Trophoblast cell (in vitro differentiated cells and primary cell): Measurements from ENCODE around the gene SPIB.

Experiments
- DNase-seq, 2 donors: peaks; one replicate each; pipeline ENCODE4 v3.0.0-alpha.2; 2016
- H2AFZ ChIP-seq: 2 replicates; pipeline ENCODE4 v1.6.1; 2013; ENCODE audit warnings: low read length, moderate library complexity, mild to moderate bottlenecking; ENCODE audit not compliant: insufficient read depth, poor library complexity
- H2AK5ac ChIP-seq: 2 replicates; pipeline ENCODE4 v1.6.1; 2013; ENCODE audit warnings: mild to moderate bottlenecking, low read length
- H2BK120ac ChIP-seq: 2 replicates; pipeline ENCODE4 v1.6.1; 2013; ENCODE audit warnings: low read length, mild to moderate bottlenecking, moderate library complexity; ENCODE audit not compliant: insufficient read depth, poor library complexity
- H2BK12ac ChIP-seq: 2 replicates; pipeline ENCODE4 v1.6.1; 2013; ENCODE audit warnings: mild to moderate bottlenecking, low read length, moderate library complexity
- H2BK5ac ChIP-seq: 2 replicates; pipeline ENCODE4 v1.6.1; 2013; ENCODE audit warnings: low read length, low read depth, moderate library complexity, mild to moderate bottlenecking; ENCODE audit not compliant: poor library complexity
- H3K14ac ChIP-seq: 2 replicates; pipeline ENCODE4 v1.6.1; 2013; ENCODE audit warnings: mild to moderate bottlenecking, low read length
- H3K18ac ChIP-seq: 2 replicates; pipeline ENCODE4 v1.6.1; 2013; ENCODE audit warnings: mild to moderate bottlenecking, low read length
- H3K23ac ChIP-seq: 2 replicates; pipeline ENCODE4 v1.6.1; 2013; ENCODE audit warnings: low read length
- H3K27ac ChIP-seq: 2 replicates; pipeline ENCODE4 v1.5.1; 2013; ENCODE audit warnings: low read depth, mild to moderate bottlenecking, inconsistent platforms, low read length, moderate library complexity
- H3K27me3 ChIP-seq: 2 replicates; pipeline ENCODE4 v1.6.1; 2013; ENCODE audit warnings: inconsistent platforms, mild to moderate bottlenecking, low read length, moderate library complexity; ENCODE audit not compliant: insufficient read depth
- H3K36me3 ChIP-seq, 2 experiments: 1 replicate in 1 of 2; 2 replicates in 1 of 2; pipeline ENCODE4 v1.6.1; 2013; ENCODE audit warnings: low read length in 2 of 2, mild to moderate bottlenecking in 2 of 2, moderate library complexity in 1 of 2; ENCODE audit not compliant: insufficient read depth in 2 of 2, control insufficient read depth in 1 of 2
- H3K4ac ChIP-seq: 2 replicates; pipeline ENCODE4 v1.6.1; 2013; ENCODE audit warnings: low read depth, mild to moderate bottlenecking, low read length, moderate library complexity
- H3K4me1 ChIP-seq, 2 experiments: 1 replicate in 1 of 2; 2 replicates in 1 of 2; pipeline ENCODE4 v1.6.1; 2013; ENCODE audit warnings: low read length in 2 of 2, mild to moderate bottlenecking in 2 of 2, moderate library complexity in 1 of 2; ENCODE audit not compliant: insufficient read depth in 2 of 2, control insufficient read depth in 1 of 2
- H3K4me2 ChIP-seq: 2 replicates; pipeline ENCODE4 v1.6.1; 2013; ENCODE audit warnings: inconsistent platforms, mild to moderate bottlenecking, low read length, moderate library complexity
- H3K4me3 ChIP-seq: 2 replicates; pipeline ENCODE4 v1.5.1; 2013; ENCODE audit warnings: mild to moderate bottlenecking, low read depth, low read length, inconsistent platforms
- H3K79me1 ChIP-seq: one replicate; pipeline ENCODE4 v1.6.1; 2013; ENCODE audit warnings: low read length
- H3K79me2 ChIP-seq: 2 replicates; pipeline ENCODE4 v1.6.1; 2013; ENCODE audit warnings: low read length, mild to moderate bottlenecking; ENCODE audit not compliant: control insufficient read depth, insufficient read depth, poor library complexity
- H3K9ac ChIP-seq: 2 replicates; pipeline ENCODE4 v1.6.1; 2013; ENCODE audit warnings: mild to moderate bottlenecking, low read length
- H3K9me3 ChIP-seq: 2 replicates; pipeline ENCODE4 v1.6.1; 2013; ENCODE audit warnings: low read depth, mild to moderate bottlenecking, control low read depth, inconsistent platforms, low read length; ENCODE audit not compliant: insufficient read depth
- H4K12ac ChIP-seq: 2 replicates; pipeline ENCODE4 v1.6.1; 2013; ENCODE audit warnings: low read depth, mild to moderate bottlenecking, low read length, moderate library complexity
- H4K8ac ChIP-seq: 2 replicates; pipeline ENCODE4 v1.6.1; 2013; ENCODE audit warnings: low read depth, mild to moderate bottlenecking, low read length, moderate library complexity
- H4K91ac ChIP-seq: one replicate; pipeline ENCODE4 v1.6.1; 2013; ENCODE audit warnings: low read depth, mild to moderate bottlenecking, low read length, moderate library complexity
- WGBS: extraction: QIAGEN DNeasy Blood & Tissue Kit; methylation state at CpG from one replicate; pipeline ENCODE4 v1.1.7; 2013; ENCODE audit warnings: missing lambda C conversion rate; ENCODE audit not compliant: insufficient read length, insufficient coverage; ENCODE audit errors: extremely low coverage; 5-methylcytosine and 5-hydroxymethylcytosine counted together

Gene SPIB

GRCh38 chr19:50414864-50415660 is 3.7 kb upstream of the SPIB start:
- Histone ChIP-seq H3K79me2 (no peaks in the 10 kb centered on the region), H3K23ac (no peak overlapping the region), H2AK5ac (no peak overlapping the region), H3K9me3 (peaks cover 3% of the 10 kb centered on the region), H3K4me1 (no peaks in the 10 kb centered on the region), H2BK120ac (no peak overlapping the region), H3K4ac (no peak overlapping the region), H2BK12ac (no peak overlapping the region), H2AFZ (no peak overlapping the region), H3K27ac (no peak overlapping the region), H3K14ac (no peak overlapping the region), H4K12ac (no peak overlapping the region), H3K27me3 (peaks cover 2% of the 10 kb centered on the region), H4K8ac (no peak overlapping the region), H3K4me3 (no peak overlapping the region), H2BK5ac (no peak overlapping the region), H3K36me3 (peaks cover 16 to 23% of the 10 kb centered on the region in 2 experiments), H4K91ac (no peak overlapping the region), H3K18ac (no peak overlapping the region), H3K4me2 (no peak overlapping the region), H3K79me1 (no peaks in the 10 kb centered on the region), H3K9ac (no peak overlapping the region)
- WGBS = no CpG with 5 or more reads among the region's 37 CpGs
- peak; percentile 42 to 76 for DNase-seq

- no peaks in the 10 kb centered on the region for H3K79me1 ChIP-seq
- H3K14ac ChIP-seq = no peak overlapping the region
- no peak overlapping the region for H3K4me3 ChIP-seq
- H3K79me2 ChIP-seq = no peaks in the 10 kb centered on the region
- H3K4me1 ChIP-seq = no peaks in the 10 kb centered on the region
- no peak overlapping the region for H4K12ac ChIP-seq
- no CpG with 5 or more reads among the region's 22 CpGs for WGBS
- H3K4ac ChIP-seq = no peak overlapping the region
- peaks cover 12 to 17% of the 10 kb centered on the region in 2 experiments for H3K36me3 ChIP-seq
- DNase-seq = no peak
- no peak overlapping the region for H2BK5ac ChIP-seq
- H2BK120ac ChIP-seq = no peak overlapping the region
- H4K91ac ChIP-seq = no peak overlapping the region
- no peak overlapping the region for H3K9ac ChIP-seq
- H3K9me3 ChIP-seq = peaks cover 3% of the 10 kb centered on the region
- H2AK5ac ChIP-seq = no peak overlapping the region
- H4K8ac ChIP-seq = no peak overlapping the region
- H3K18ac ChIP-seq = no peak overlapping the region
- H2AFZ ChIP-seq = no peak overlapping the region
- H3K27me3 ChIP-seq = peaks cover 2% of the 10 kb centered on the region
- H3K23ac ChIP-seq = no peak overlapping the region
- no peak overlapping the region for H3K4me2 ChIP-seq
- H3K27ac ChIP-seq = no peak overlapping the region
- H2BK12ac ChIP-seq = no peak overlapping the region
Observed at GRCh38 chr19:50415661-50416033, 3.1 kb upstream of the SPIB start.

GRCh38 chr19:50416034-50416977 is 2.4 kb upstream of the SPIB start:
- H3K4me3 ChIP-seq = no peak overlapping the region
- H2BK120ac ChIP-seq = no peak overlapping the region
- H4K8ac ChIP-seq = no peak overlapping the region
- H2BK12ac ChIP-seq = no peak overlapping the region
- H4K12ac ChIP-seq = no peak overlapping the region
- no peak overlapping the region for H2AFZ ChIP-seq
- H3K14ac ChIP-seq = no peak overlapping the region
- H3K79me1 ChIP-seq = no peaks in the 10 kb centered on the region
- no peak overlapping the region for H3K27ac ChIP-seq
- H3K4me2 ChIP-seq = no peak overlapping the region
- no peak overlapping the region for H2BK5ac ChIP-seq
- no peak overlapping the region for H2AK5ac ChIP-seq
- no peak overlapping the region for H4K91ac ChIP-seq
- no peak for DNase-seq
- H3K9ac ChIP-seq = no peak overlapping the region
- peaks cover 2% of the 10 kb centered on the region for H3K27me3 ChIP-seq
- H3K23ac ChIP-seq = no peak overlapping the region
- whole genome bisulfite sequencing = no CpG with 5 or more reads among the region's 35 CpGs
- H3K79me2 ChIP-seq = no peaks in the 10 kb centered on the region
- H3K4me1 ChIP-seq = no peaks in the 10 kb centered on the region
- peaks cover 1% of the 10 kb centered on the region for H3K9me3 ChIP-seq
- no peak overlapping the region for H3K18ac ChIP-seq
- no peak overlapping the region for H3K4ac ChIP-seq
- peaks cover 9 to 13% of the 10 kb centered on the region in 2 experiments for H3K36me3 ChIP-seq

GRCh38 chr19:50417111-50418081 is 1.3 kb upstream of the SPIB start:
- Histone ChIP-seq H3K18ac (no peak overlapping the region), H2BK120ac (no peak overlapping the region), H2BK12ac (no peak overlapping the region), H4K8ac (no peak overlapping the region), H3K27ac (no peak overlapping the region), H3K9ac (no peak overlapping the region), H4K12ac (no peak overlapping the region), H3K36me3 (peaks cover 9 to 13% of the 10 kb centered on the region in 2 experiments), H3K4me3 (no peak overlapping the region), H3K4ac (no peak overlapping the region), H3K27me3 (peaks cover 2% of the 10 kb centered on the region), H3K23ac (no peak overlapping the region), H3K79me2 (no peaks in the 10 kb centered on the region), H3K79me1 (no peaks in the 10 kb centered on the region), H3K9me3 (peaks cover 1% of the 10 kb centered on the region), H3K4me1 (no peaks in the 10 kb centered on the region), H3K4me2 (no peak overlapping the region), H2AK5ac (no peak overlapping the region), H2AFZ (no peak overlapping the region), H4K91ac (no peak overlapping the region), H2BK5ac (no peak overlapping the region), H3K14ac (no peak overlapping the region)
- DNase-seq = no peak
- WGBS = no CpG with 5 or more reads among the region's 42 CpGs
